Right ventricle myocardium inferior (tissue), 1 donor: ENCODE results near the gene PEX14. TPM values are rescaled to one million over a fixed set of nuclear protein-coding genes. Genes with fewer than 3 reads are reported as not detected.

Source experiments
- ATAC-seq: fragments of 200-7000 bp; cut with Tn5 transposase; one replicate; pipeline ENCODE4 v1.9.1; 2020; ENCODE audit warnings: mild to moderate bottlenecking, moderate library complexity
- DNase-seq: peaks from one replicate; pipeline ENCODE4 v3.0.0; 2021; ENCODE audit errors: missing footprints
- intact Hi-C: fragments of 100-400 bp; cut with DNase I; formaldehyde crosslinking; loops from one replicate; pipeline ENCODE4 v1.11.0; 2022
- total RNA-seq: library from RNA; stranded (reverse); fragmentation: NEBNext Ultra II Directional; extraction: Animal tissue kit (Norgen Biotek cat#: 25700); gene quantifications from one replicate; pipeline ENCODE4 v1.2.1, GENCODE V29; 2021
- donor health status: DM: no; HTN: yes; CAD: no; lungs with severe emphysema.

The PEX14 gene
- total RNA-seq, 1 donor from 2014 or later: 17.8 TPM

GRCh38 chr1:10631811-10632593 is 157.3 kb downstream of the PEX14 start:
- ATAC-seq: no peak

DNA sequence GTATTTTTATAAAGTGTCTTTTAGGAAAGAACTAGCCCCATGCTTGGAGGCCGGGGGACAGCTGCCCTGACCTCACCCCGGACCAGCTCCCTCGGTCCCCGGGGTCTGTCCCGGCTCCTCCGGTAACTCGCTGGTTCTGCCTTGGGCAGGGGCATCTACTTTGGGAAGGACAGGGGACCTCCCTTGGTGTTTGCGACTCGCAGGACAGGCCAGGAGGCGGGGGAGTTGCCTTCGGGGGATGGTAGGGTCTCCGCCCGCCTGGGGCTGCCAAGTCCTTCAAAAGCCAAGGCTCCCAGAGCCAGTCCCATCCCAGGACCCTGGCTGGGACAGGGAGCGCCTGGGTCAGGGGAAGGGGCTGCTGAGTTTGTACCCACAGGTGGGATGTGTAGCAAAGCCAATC is 157.9 kb downstream of the PEX14 start:
- peak; percentile 59 for DNase-seq
- no peak for ATAC-seq
- intact Hi-C loops: no loop called here

More at GRCh38 chr1:10631811-10632593, 157.3 kb downstream of the PEX14 start:
- intact Hi-C loops: no loop called here
- DNase-seq: peak; percentile 18

DNA sequence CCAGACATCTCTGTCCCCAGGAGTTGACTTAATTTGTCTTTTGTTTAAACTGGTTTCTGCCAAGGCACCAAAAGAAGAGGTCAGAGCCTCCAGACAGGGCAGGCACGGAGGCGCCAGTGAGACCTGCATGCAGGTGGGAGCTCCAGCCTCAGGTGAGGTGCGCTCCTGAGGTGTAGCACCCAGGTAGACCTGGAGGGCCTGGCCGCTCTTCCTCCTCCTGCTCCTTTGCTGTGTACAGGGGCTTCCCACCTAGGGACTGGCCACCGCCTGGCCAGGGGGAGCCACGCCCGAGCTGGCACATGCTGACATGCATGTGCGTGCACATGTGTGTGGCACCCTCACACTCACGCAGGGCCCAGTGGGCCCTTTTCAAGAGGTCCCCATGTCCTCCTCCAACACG is 158.7 kb downstream of the PEX14 start:
- ATAC-seq: no peak
- peak; percentile 64 for DNase-seq
- intact Hi-C loops: no loop called here

DNA sequence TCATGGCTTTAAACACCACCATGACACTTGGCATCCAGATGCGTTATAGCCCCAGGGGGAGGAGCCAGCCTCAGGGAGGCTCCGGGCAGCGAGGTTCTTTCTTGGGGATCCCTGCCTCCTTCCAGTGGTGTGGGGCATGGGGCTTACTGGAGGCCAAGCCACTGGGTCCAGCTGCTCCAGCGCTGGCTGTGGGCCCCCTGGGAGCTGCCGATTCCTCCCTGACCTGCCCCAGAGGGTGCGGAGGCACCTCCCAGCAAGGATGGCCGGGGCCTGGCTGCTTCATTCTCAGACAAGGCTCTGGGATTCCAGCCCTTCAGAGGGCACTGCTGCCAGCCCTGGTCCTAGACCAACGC is 159.3 kb downstream of the PEX14 start:
- ATAC-seq: no peak
- intact Hi-C loops: no loop called here
- DNase-seq: no peak

GRCh38 chr1:10634428-10635084 is 159.8 kb downstream of the PEX14 start:
- intact Hi-C loops: no loop called here
- DNase-seq (peak; percentile 59), ATAC-seq (no peak)

GRCh38 chr1:10635085-10635896 is 160.5 kb downstream of the PEX14 start:
- intact Hi-C loops: no loop called here
- ATAC-seq (no peak), DNase-seq (no peak)

DNA sequence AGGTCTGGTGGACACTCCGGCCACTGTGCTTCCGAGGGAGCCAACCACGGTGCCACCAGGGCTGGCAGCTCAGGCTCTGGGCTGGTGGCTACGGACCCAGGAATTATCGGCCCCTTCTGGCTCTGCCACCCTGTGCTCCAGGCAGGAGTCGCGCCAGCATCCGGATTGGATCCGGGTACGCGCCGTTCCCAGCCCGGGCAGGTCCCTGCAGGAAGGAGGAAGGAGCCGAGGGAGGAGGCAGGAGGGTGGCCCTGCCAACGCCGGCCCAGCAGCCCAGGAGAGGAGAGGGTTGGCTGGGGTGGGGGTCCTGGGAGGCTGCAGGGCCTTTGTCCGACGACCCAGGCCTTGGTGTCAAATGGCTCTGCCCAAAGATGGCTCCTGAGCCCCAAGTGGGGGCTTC is 161.2 kb downstream of the PEX14 start:
- ATAC-seq (no peak), DNase-seq (no peak)
- intact Hi-C loops: no loop called here

GRCh38 chr1:10637400-10637799 is 162.7 kb downstream of the PEX14 start:
- intact Hi-C loops: no loop called here
- DNase-seq (no peak), ATAC-seq (no peak)

- intact Hi-C loops: no loop called here
- no peak for DNase-seq
- no peak for ATAC-seq
These were observed 163.2 kb downstream of the PEX14 start for GRCh38 chr1:10637834-10638558.

GRCh38 chr1:10638559-10639005 is 163.8 kb downstream of the PEX14 start:
- no peak for ATAC-seq
- no peak for DNase-seq
- intact Hi-C loops: no loop called here

DNA sequence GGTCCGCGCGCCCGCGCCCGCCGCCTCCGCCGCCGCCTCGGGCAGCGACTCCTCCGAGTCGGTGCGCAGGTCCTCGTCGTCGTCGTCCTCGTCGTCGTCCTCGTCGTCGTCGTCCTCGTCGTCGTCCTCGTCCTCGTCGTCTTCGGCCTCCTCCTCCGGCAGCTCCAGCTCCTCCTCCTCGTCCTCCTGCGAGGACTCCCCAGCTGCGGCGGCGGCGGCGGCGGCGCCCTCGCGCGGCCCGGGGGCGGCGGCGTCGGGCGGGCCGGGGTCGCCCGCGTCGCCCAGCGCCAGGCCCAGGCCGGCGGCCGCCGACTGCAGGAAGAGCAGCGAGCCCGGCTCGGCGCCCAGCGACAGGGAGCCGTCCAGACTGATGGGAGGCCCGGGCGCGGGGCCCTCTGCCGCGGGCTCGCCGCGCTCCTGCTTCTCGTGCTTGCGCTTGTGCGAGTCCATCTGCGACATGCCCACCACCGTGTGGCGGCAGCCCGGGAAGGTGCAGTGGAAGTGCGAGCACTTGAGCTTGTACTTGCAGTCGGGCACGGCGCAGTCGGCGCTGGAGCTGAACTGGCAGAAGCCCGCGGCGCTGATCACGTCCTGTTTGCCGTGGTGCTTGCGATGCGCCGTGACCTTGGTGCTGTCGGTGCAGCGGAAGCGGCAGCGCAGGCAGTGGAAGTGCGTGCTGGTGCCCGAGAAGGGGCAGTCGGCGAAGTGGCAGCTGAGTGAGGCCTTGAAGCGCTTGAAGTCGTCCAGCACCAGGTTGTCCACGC is 164.4 kb downstream of the PEX14 start:
- ATAC-seq (no peak), DNase-seq (peak; percentile 75)
- intact Hi-C loops: no loop called here

DNA sequence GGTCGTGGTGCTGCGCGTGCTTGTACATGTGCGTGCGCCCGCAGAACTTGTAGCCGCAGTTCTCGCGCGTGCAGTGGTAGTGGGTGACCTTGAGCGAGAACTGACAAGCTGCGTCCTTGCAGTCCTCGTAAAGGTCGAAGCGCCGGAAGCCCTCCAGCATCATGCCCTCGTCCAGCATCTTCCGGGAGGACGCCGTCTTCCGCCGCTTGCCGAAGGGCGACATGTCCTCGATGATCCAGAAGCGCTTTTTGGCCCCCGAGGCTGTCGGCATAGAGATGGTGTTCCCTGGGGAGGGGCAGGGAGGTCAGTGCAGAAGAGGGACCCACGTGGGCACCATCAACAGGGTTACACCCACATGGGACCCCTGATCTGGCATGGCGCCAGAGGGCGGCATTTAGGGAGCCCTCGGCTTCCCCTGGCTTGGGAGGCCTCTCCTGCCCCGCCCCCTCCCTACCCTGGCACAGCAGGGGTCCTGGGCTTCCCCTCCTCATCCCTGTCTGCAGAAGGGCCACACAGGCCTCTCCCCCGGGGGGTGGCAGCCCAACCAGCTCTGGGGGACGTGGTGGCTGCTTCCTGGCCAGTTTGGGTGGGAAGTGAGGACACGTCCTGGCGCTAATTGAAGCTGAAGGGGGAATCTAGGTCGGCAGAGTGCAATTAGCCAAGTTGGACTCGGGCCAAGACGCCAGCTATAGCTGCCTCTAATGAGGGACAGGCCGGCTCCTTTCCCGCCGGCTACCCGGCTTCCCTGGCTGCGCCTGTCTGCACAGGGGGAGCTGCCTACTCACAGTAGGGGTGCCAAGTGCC is 165.2 kb downstream of the PEX14 start:
- ATAC-seq (peak; percentile 57), DNase-seq (no peak)
- intact Hi-C loops: loop anchor here (10.0 kb wide), 1 partner anchor 115 kb away; no protein-coding TSS in a partner anchor

GRCh38 chr1:10640843-10641553 is 166.2 kb downstream of the PEX14 start:
- DNase-seq: no peak
- ATAC-seq: no peak
- intact Hi-C loops: loop anchor here (10.0 kb wide), 1 partner anchor 116 kb away; no protein-coding TSS in a partner anchor

GRCh38 chr1:10641976-10642375 is 167.2 kb downstream of the PEX14 start:
- no peak for DNase-seq
- no peak for ATAC-seq
- intact Hi-C loops: loop anchor here (10.0 kb wide), 1 partner anchor 117 kb away; no protein-coding TSS in a partner anchor

DNA sequence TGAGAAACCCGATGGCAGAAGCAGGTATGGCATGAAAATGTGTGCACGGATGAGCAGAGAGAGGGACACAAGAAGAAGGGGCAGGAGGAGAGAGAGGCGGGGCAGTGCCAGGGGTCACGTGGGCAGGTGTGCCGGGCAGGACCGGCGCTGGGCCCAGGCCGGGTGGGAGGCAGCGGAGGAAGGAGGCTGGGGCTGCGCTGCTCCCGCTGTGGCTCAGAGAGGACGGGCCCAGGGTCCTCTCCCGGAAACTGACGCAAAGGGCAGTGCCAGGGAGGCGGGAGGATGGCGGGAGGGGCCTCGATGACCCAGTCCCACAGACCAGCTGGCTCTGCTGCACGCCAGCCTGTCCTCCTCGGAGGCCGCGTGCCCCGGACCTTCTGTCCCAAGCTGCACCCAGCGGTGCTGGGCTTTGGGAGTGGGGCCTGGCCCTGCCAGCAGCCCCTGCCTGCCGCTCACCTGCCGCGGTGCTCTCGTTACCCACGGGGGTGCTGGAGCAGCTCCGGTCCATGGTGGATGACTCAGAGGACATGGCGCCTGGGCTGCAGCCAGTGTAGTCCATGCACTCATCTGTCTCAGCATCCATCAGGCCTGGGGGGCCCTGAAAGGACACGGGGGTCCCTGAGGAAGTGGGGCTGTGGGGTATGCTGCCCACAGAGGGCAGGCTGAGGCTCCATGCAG is 167.8 kb downstream of the PEX14 start:
- DNase-seq (no peak), ATAC-seq (no peak)
- intact Hi-C loops: loop anchor here (10.0 kb wide), 1 partner anchor 118 kb away; no protein-coding TSS in a partner anchor
